CD14-positive monocyte (primary cell): Measurements from ENCODE around the gene CYB5D1. TPM values are rescaled to one million over a fixed set of nuclear protein-coding genes. Genes with fewer than 3 reads are reported as not detected.

Experiments
- DNase-seq, 3 donors: peaks; one replicate each; pipeline ENCODE4 v3.0.0-alpha.2; 2011 to 2022
- H2AFZ ChIP-seq: 2 replicates; pipeline ENCODE4 v1.6.0; 2012; ENCODE audit warnings: mild to moderate bottlenecking, low read depth, low read length, inconsistent platforms; ENCODE audit not compliant: insufficient read depth, poor library complexity, severe bottlenecking
- H3K27ac ChIP-seq, 2 donors: 1 replicate in 1 of 2; 2 replicates in 1 of 2; pipeline ENCODE4 v1.5.1; 2012 to 2013; ENCODE audit warnings: low read length in 2 of 2, control low read depth in 1 of 2, inconsistent platforms in 1 of 2, low read depth in 1 of 2, mild to moderate bottlenecking in 1 of 2
- H3K27me3 ChIP-seq, 2 donors: one replicate each; pipeline versions ENCODE4 v1.6.0 to v1.6.1; 2011 to 2013; ENCODE audit warnings: low read length in 2 of 2; ENCODE audit not compliant: control insufficient read depth in 2 of 2, insufficient read depth in 2 of 2
- H3K36me3 ChIP-seq, 2 donors: replicated peaks in 1 of 2; 1 replicate in 1 of 2; 2 replicates in 1 of 2; pipeline versions ENCODE4 v1.5.1 to v1.6.1; 2012 to 2013; ENCODE audit warnings: low read length in 2 of 2, control low read depth in 1 of 2, inconsistent platforms in 1 of 2, mild to moderate bottlenecking in 1 of 2; ENCODE audit not compliant: insufficient read depth in 2 of 2, control insufficient read depth in 1 of 2
- H3K4me1 ChIP-seq, 2 donors: 1 replicate in 1 of 2; 2 replicates in 1 of 2; pipeline versions ENCODE4 v1.5.1 to v1.6.1; 2012 to 2013; ENCODE audit warnings: low read length in 2 of 2, control low read depth in 1 of 2, inconsistent platforms in 1 of 2, mild to moderate bottlenecking in 1 of 2, moderate library complexity in 1 of 2; ENCODE audit not compliant: insufficient read depth in 2 of 2, control insufficient read depth in 1 of 2
- H3K4me2 ChIP-seq: replicated peaks from 2 replicates; pipeline ENCODE3; 2012; ENCODE audit warnings: low read length, moderate library complexity, mild to moderate bottlenecking; ENCODE audit not compliant: poor library complexity, severe bottlenecking; ENCODE audit errors: extremely low read depth
- H3K4me3 ChIP-seq, 3 experiments: fragments of 200-600 bp in 1 of 3; sonication (generic) in 1 of 3; replicated peaks in 1 of 3; 1 replicate in 2 of 3; 2 replicates in 1 of 3; pipeline ENCODE4 v1.5.1; 2011 to 2013; ENCODE audit warnings: low read length in 3 of 3, mild to moderate bottlenecking in 3 of 3, control low read depth in 2 of 3, low read depth in 2 of 3, inconsistent platforms in 1 of 3, moderate library complexity in 1 of 3
- H3K79me2 ChIP-seq: 2 replicates; pipeline ENCODE4 v1.6.0; 2012; ENCODE audit warnings: mild to moderate bottlenecking, control low read depth, inconsistent platforms, low read length, moderate library complexity; ENCODE audit not compliant: insufficient read depth
- H3K9ac ChIP-seq: 2 replicates; pipeline ENCODE4 v1.6.0; 2017; ENCODE audit warnings: low read length, mild to moderate bottlenecking; ENCODE audit not compliant: insufficient read depth, poor library complexity, severe bottlenecking
- H3K9me3 ChIP-seq, 2 donors: replicated peaks in 1 of 2; 1 replicate in 1 of 2; 2 replicates in 1 of 2; pipeline versions ENCODE4 v1.5.1 to v1.6.1; 2012 to 2013; ENCODE audit warnings: low read length in 2 of 2, control low read depth in 1 of 2; ENCODE audit not compliant: control insufficient read depth in 1 of 2, insufficient read depth in 1 of 2
- H4K20me1 ChIP-seq: 2 replicates; pipeline ENCODE4 v1.6.0; 2012; ENCODE audit warnings: mild to moderate bottlenecking, low read length, control low read depth, moderate library complexity; ENCODE audit not compliant: insufficient read depth
- H3K27ac Mint-ChIP-seq, 7 donors: one replicate each; pipeline ENCODE4 v1.8.0; 2020; ENCODE audit warnings: mild to moderate bottlenecking in 7 of 7, mixed read lengths in 7 of 7, moderate library complexity in 6 of 7, inconsistent platforms in 2 of 7
- H3K27me3 Mint-ChIP-seq, 3 donors: one replicate each; pipeline ENCODE4 v1.8.0; 2021 to 2022; ENCODE audit warnings: low read depth in 3 of 3, mild to moderate bottlenecking in 3 of 3, mixed read lengths in 3 of 3, moderate library complexity in 3 of 3, inconsistent platforms in 1 of 3
- H3K36me3 Mint-ChIP-seq, 2 donors: one replicate each; pipeline ENCODE4 v1.8.0; 2020; ENCODE audit warnings: mixed read lengths in 2 of 2, inconsistent platforms in 1 of 2, mild to moderate bottlenecking in 1 of 2
- H3K4me1 Mint-ChIP-seq: one replicate; pipeline ENCODE4 v1.8.0; 2020; ENCODE audit warnings: mild to moderate bottlenecking, mixed read lengths
- H3K4me3 Mint-ChIP-seq, 2 donors: one replicate each; pipeline ENCODE4 v1.8.0; 2020; ENCODE audit warnings: mild to moderate bottlenecking in 2 of 2, mixed read lengths in 2 of 2, moderate library complexity in 1 of 2
- H3K9me3 Mint-ChIP-seq, 7 donors: one replicate each; pipeline ENCODE4 v1.8.0; 2020 to 2022; ENCODE audit warnings: mixed read lengths in 7 of 7, mild to moderate bottlenecking in 6 of 7, moderate library complexity in 6 of 7, inconsistent platforms in 2 of 7
- WGBS: methylation state at CpG from one replicate; pipeline ENCODE4 v1.1.5; 2013; ENCODE audit warnings: missing lambda C conversion rate; ENCODE audit not compliant: insufficient coverage; 5-methylcytosine and 5-hydroxymethylcytosine counted together
- intact Hi-C, 2 donors: fragments of 100-400 bp; cut with micrococcal nuclease; formaldehyde crosslinking; loops; one replicate each; pipeline versions ENCODE4 v1.15.0 to v1.15.1; 2023
- polyA plus RNA-seq, 3 donors: library from polyadenylated mRNA; depleted of rRNA in 1 of 3; unstranded in 2 of 3; stranded (reverse) in 1 of 3; fragments of 300-500 nt in 2 of 3; fragments of >200 nt in 1 of 3; fragmentation: Illumina TruSeq in 2 of 3; gene quantifications; 1 replicate in 2 of 3; 2 replicates in 1 of 3; pipeline ENCODE4 v1.2.3, GENCODE V29; 2012 to 2021
- TF ChIP-seq, protein P1 (sequence below): fragments of 200-600 bp; IDR thresholded peaks from one replicate; pipeline ENCODE4 v1.8.0; 2022; ENCODE audit warnings: antibody characterized with exemption, mild to moderate bottlenecking

Gene CYB5D1
- polyA plus RNA-seq, 3 donors, result 0.50 to 4.8 (median 0.98) TPM

DNA sequence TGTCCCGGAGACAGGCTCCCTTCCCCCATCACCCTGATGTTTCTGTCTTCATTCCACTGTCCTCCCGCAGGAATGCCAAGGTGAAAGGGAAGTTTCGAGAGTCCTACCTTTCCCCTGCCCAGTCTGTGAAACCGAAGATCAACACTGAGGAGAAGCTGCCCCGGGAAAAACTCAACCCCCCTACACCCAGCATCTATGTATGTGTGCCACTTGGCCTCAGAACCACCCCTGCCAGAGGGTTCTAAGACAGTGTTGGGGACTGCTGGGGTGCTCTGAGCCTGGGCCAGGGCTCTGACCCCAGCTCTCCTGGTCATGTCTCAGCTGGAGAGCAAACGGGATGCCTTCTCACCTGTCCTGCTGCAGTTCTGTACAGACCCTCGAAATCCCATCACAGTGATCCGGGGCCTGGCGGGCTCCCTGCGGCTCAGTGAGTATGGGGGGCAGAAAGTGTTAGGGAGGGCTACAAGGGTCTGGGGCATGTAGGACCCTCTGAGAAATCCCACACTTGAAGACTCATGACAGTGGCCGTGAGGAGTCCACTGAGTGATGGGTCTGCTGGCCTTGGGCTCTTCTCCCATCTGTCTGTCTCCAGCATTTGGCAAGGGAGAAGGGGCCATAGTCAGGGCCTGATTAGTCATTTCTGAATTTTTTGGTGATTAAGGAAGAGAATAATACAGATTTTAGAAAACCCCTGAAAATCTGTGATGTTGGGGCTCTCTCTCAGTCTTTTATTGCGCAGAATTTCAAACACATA lies 7.9 kb upstream of the CYB5D1 start:
- peak overlapping the region in 5 of 7 donors; percentile 14 to 81 (median 21) for H3K27ac Mint-ChIP-seq
- peak overlapping the region in 1 of 2 donors; percentile 2 for H3K4me3 Mint-ChIP-seq
- Histone ChIP-seq H3K4me1 (peaks cover 22 to 30% of the 10 kb centered on the region in 2 donors), H3K27ac (no peak overlapping the region), H3K9me3 (no peaks in the 10 kb centered on the region), H3K27me3 (no peaks in the 10 kb centered on the region), H3K36me3 (peaks cover 85 to 86% of the 10 kb centered on the region in 2 donors), H4K20me1 (peaks cover 100% of the 10 kb centered on the region), H3K4me3 (no peak overlapping the region), H3K9ac (no peak overlapping the region), H2AFZ (no peak overlapping the region), H3K79me2 (peaks cover 48% of the 10 kb centered on the region), H3K4me2 (no peak overlapping the region)
- H3K4me1 Mint-ChIP-seq, result peaks cover 20% of the 10 kb centered on the region
- WGBS, result 86% methylated on average over 8 of the region's 12 CpGs
- no peaks in the 10 kb centered on the region for H3K9me3 Mint-ChIP-seq
- peaks cover 62 to 94% of the 10 kb centered on the region in 2 donors for H3K36me3 Mint-ChIP-seq
- TF ChIP-seq, protein P1, sequence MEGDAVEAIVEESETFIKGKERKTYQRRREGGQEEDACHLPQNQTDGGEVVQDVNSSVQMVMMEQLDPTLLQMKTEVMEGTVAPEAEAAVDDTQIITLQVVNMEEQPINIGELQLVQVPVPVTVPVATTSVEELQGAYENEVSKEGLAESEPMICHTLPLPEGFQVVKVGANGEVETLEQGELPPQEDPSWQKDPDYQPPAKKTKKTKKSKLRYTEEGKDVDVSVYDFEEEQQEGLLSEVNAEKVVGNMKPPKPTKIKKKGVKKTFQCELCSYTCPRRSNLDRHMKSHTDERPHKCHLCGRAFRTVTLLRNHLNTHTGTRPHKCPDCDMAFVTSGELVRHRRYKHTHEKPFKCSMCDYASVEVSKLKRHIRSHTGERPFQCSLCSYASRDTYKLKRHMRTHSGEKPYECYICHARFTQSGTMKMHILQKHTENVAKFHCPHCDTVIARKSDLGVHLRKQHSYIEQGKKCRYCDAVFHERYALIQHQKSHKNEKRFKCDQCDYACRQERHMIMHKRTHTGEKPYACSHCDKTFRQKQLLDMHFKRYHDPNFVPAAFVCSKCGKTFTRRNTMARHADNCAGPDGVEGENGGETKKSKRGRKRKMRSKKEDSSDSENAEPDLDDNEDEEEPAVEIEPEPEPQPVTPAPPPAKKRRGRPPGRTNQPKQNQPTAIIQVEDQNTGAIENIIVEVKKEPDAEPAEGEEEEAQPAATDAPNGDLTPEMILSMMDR, result no peak
- no peak for DNase-seq
- H3K27me3 Mint-ChIP-seq, result peaks cover 0 to 5% (median 2%) of the 10 kb centered on the region in 3 donors
- intact Hi-C loops, result loop anchor here in 1 of 2 donors (2.0 kb wide), 1 partner anchor 15 kb away; the partner anchor contains the start of gene KDM6B

DNA sequence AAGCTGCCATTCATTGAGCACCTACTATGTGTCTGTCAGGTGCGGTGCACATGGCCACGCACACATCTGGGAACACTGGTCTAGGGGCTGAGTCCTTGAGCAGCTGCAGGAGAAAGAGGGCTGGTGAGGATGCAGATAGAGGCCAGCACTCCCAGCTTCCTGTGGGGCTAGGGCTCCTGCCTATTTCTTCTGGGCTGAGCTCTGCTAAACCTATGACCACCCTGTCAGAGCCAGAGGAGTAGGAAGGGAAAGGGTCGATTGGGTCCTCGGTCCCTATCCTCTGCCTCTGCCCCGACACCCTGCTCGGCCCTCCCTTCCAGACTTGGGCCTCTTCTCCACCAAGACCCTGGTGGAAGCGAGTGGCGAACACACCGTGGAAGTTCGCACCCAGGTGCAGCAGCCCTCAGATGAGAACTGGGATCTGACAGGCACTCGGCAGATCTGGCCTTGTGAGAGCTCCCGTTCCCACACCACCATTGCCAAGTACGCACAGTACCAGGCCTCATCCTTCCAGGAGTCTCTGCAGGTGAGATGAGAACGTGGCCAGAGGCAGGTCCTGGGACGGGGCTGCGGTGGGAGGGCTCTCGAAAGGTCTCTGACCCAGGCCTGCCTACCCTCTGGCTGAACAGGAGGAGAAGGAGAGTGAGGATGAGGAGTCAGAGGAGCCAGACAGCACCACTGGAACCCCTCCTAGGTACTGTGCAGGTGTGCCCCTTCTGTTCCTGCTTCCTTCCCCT lies 6.9 kb upstream of the CYB5D1 start:
- Mint-ChIP-seq H3K36me3 (peaks cover 60 to 94% of the 10 kb centered on the region in 2 donors), H3K9me3 (no peaks in the 10 kb centered on the region), H3K27ac (peak overlapping the region; percentile 72 to 89 (median 78)), H3K4me3 (peak overlapping the region in 1 of 2 donors; percentile 45), H3K4me1 (peaks cover 15% of the 10 kb centered on the region), H3K27me3 (peaks cover 0 to 6% (median 2%) of the 10 kb centered on the region in 3 donors)
- H3K4me2 ChIP-seq, result peak overlapping the region; percentile 35
- peaks cover 24 to 31% of the 10 kb centered on the region in 2 donors for H3K4me1 ChIP-seq
- TF ChIP-seq, protein P1, result no peak
- no peak for DNase-seq
- H3K9ac ChIP-seq, result no peak overlapping the region
- peaks cover 46% of the 10 kb centered on the region for H3K79me2 ChIP-seq
- no peak overlapping the region for H2AFZ ChIP-seq
- 93% methylated on average over 14 of the region's 17 CpGs for WGBS
- H3K4me3 ChIP-seq, result peak overlapping the region in 1 of 3 experiments; percentile 34
- peak overlapping the region; percentile 9 to 33 for H3K27ac ChIP-seq
- no peaks in the 10 kb centered on the region for H3K9me3 ChIP-seq
- intact Hi-C loops, result loop anchor here in 1 of 2 donors (2.0 kb wide), 1 partner anchor 16 kb away; the partner anchor contains the start of gene KDM6B
- no peaks in the 10 kb centered on the region for H3K27me3 ChIP-seq
- H3K36me3 ChIP-seq, result peaks cover 81 to 86% of the 10 kb centered on the region in 2 donors
- H4K20me1 ChIP-seq, result peaks cover 100% of the 10 kb centered on the region
